ENCODE results near the gene C2orf68. TPM values are rescaled to one million over a fixed set of nuclear protein-coding genes. Genes with fewer than 3 reads are reported as not detected.
A peak's percentile ranks its signal among the peaks of the same experiment; 100 is the strongest.

The C2orf68 gene
- total RNA-seq, 6 experiments from 2014 or later = 7.6 to 22.7 (median 14.8) TPM

DNA sequence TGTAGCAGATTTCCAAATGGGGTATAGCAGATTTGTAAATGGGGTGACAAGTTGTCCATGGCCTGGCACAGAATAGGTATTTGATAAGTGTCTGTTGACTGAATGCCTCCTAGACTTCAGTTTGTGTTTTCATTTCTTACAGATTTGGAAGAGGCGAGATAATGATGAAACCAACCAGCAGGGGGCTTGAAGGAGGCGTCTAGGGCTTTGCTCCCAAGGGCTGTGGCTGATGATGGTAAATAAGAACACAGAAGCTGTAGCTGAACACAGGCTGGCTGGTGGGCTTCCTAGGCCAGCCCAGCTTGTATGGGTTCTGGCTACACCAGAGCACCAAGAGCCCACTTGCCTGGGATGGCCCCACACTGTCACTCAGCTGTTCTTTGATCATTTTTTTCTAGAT lies 36.8 kb upstream of the C2orf68 start:
- TF ChIP-seq, protein P1, sequence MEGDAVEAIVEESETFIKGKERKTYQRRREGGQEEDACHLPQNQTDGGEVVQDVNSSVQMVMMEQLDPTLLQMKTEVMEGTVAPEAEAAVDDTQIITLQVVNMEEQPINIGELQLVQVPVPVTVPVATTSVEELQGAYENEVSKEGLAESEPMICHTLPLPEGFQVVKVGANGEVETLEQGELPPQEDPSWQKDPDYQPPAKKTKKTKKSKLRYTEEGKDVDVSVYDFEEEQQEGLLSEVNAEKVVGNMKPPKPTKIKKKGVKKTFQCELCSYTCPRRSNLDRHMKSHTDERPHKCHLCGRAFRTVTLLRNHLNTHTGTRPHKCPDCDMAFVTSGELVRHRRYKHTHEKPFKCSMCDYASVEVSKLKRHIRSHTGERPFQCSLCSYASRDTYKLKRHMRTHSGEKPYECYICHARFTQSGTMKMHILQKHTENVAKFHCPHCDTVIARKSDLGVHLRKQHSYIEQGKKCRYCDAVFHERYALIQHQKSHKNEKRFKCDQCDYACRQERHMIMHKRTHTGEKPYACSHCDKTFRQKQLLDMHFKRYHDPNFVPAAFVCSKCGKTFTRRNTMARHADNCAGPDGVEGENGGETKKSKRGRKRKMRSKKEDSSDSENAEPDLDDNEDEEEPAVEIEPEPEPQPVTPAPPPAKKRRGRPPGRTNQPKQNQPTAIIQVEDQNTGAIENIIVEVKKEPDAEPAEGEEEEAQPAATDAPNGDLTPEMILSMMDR (IDR thresholded peaks at IDR 0.05) = peak; percentile 15 to 34 (median 22)
- TF ChIP-seq POLR2A (IDR thresholded peaks at IDR 0.05) = no peak
- ATAC-seq (peak in 3 of 4 donors; percentile 25 to 42 (median 40)), DNase-seq (no peak)
- H3K4me3 ChIP-seq = no peak overlapping the region
- H3K9me3 ChIP-seq = no peaks in the 10 kb centered on the region
- 75% methylated on average over 1 of the region's 2 CpGs for WGBS (ENCODE audit: insufficient coverage, low coverage, low lambda C conversion rate, missing lambda C conversion rate)
- H3K4me1 ChIP-seq = peaks cover 0 to 4% (median 0%) of the 10 kb centered on the region in 4 donors
- H3K27ac ChIP-seq = no peak overlapping the region
- peaks cover 0 to 77% (median 41%) of the 10 kb centered on the region in 4 donors for H3K36me3 ChIP-seq
- intact Hi-C loops (cut with DNase I) = no loop called here
- no peaks in the 10 kb centered on the region for H3K27me3 ChIP-seq

DNA sequence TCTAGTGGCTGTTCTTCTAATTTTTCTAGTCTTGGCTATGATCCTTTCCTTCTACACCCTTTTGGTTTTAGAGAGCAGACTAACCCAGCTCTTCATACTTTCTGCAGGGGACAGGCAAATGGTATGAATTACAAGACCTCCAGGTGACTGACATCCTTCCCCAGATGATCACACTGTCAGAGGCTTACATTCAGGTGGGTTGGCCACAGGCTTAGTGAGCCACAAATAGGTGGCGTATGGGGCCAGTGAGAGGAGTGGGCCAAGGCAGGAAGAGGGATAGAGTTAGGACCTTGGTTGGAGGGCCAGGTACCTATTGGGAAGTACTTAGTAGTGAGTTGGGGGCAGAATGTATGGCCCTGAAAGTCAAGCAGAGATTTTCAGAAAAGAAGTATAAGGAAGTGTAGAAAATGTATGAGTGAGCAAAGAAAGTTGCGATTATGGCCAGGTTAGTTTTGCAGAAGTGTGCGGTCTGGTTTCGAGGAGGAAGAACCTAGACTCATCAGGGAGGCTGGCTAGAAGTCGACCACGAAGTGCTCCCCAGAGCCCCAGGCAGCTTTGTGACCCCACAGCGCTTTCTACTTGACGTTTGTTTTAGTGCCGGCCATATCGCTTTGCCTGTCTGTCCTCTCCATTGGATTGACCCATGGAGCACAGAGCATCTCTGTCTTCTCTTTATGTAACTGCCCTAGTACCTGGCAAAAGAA lies 36.1 kb upstream of the C2orf68 start:
- Histone ChIP-seq H3K27me3 (no peaks in the 10 kb centered on the region), H3K27ac (no peak overlapping the region), H3K4me3 (no peak overlapping the region), H3K9me3 (no peaks in the 10 kb centered on the region), H3K36me3 (peaks cover 0 to 81% (median 41%) of the 10 kb centered on the region in 4 donors), H3K4me1 (peaks cover 0 to 4% (median 0%) of the 10 kb centered on the region in 4 donors)
- DNase-seq (no peak), ATAC-seq (no peak)
- WGBS (ENCODE audit: insufficient coverage, low coverage, low lambda C conversion rate, missing lambda C conversion rate) = 67% methylated on average over 5 of the region's 10 CpGs
- TF ChIP-seq, protein P1 (IDR thresholded peaks at IDR 0.05) = no peak
- TF ChIP-seq POLR2A (IDR thresholded peaks at IDR 0.05) = no peak
- intact Hi-C loops (cut with DNase I) = no loop called here

- H3K27me3 ChIP-seq = no peaks in the 10 kb centered on the region
- intact Hi-C loops (cut with DNase I) = no loop called here
- peaks cover 5 to 97% (median 45%) of the 10 kb centered on the region in 4 donors for H3K36me3 ChIP-seq
- no peak overlapping the region for H3K4me3 ChIP-seq
- no peak overlapping the region for H3K27ac ChIP-seq
- 96% methylated on average over 2 of the region's 2 CpGs for WGBS (ENCODE audit: insufficient coverage, low coverage, low lambda C conversion rate, missing lambda C conversion rate)
- H3K4me1 ChIP-seq = peaks cover 0 to 4% (median 0%) of the 10 kb centered on the region in 4 donors
- no peaks in the 10 kb centered on the region for H3K9me3 ChIP-seq
- no peak for DNase-seq
- no peak for TF ChIP-seq POLR2A (IDR thresholded peaks at IDR 0.05)
- TF ChIP-seq, protein P1 (IDR thresholded peaks at IDR 0.05) = no peak
- ATAC-seq = no peak
Observed at GRCh38 chr2:85646166-85646565, 34.3 kb upstream of the C2orf68 start.

- no peaks in the 10 kb centered on the region for H3K4me1 ChIP-seq
- H3K9me3 ChIP-seq = no peaks in the 10 kb centered on the region
- no peak overlapping the region for H3K4me3 ChIP-seq
- DNase-seq = no peak
- intact Hi-C loops (cut with DNase I) = no loop called here
- peaks cover 10 to 99% (median 51%) of the 10 kb centered on the region in 4 donors for H3K36me3 ChIP-seq
- no peak for TF ChIP-seq POLR2A (IDR thresholded peaks at IDR 0.05)
- TF ChIP-seq, protein P1 (IDR thresholded peaks at IDR 0.05) = no peak
- ATAC-seq = no peak
- WGBS (ENCODE audit: insufficient coverage, low coverage, low lambda C conversion rate, missing lambda C conversion rate) = 100% methylated on average over 1 of the region's 8 CpGs
- H3K27me3 ChIP-seq = no peaks in the 10 kb centered on the region
- H3K27ac ChIP-seq = no peak overlapping the region
Observed at GRCh38 chr2:85644909-85645308, 33.0 kb upstream of the C2orf68 start.

All from right lobe of liver (tissue), 6 donors.